ENCODE measurements around the gene PRIMA1.

- TF ChIP-seq CTCF (IDR thresholded peaks at IDR 0.05) (no peak), POLR2A (IDR thresholded peaks at IDR 0.05) (no peak)
Measured at GRCh38 chr14:93765970-93766369, 22.3 kb downstream of the PRIMA1 start.

All from testis (tissue), 2 donors.